NCI-H1930 (cell line): ENCODE measurements around the gene ZNF195.
"Not testable (repeated sequence)": the region's sequence is repeated elsewhere in the genome, so short reads cannot be mapped to it uniquely, and the experiment has no call there.

Source experiments
- DNase-seq, 2 experiments: peaks; one replicate each; lab custom pipeline; 2025; lab: John Stamatoyannopoulos, UW

ZNF195 gene

DNA sequence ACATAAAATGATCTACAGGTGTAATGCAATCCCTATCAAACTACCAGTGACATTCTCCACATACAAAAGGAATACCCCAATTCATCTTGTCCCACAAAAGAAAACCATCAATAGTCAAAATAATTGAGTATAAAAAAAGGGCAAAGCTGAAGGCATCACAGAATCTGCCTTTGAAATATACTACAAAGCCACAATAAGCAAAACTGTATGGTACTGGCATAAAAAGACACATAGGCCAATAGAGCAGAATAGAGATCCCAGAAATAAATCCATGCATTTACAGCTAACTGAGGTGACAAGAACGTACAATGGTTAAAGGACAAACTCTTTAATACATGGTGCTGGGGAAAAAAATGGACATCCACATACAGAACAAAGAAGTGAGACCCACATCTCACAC lies 31.8 kb downstream of the ZNF195 start:
- DNase-seq, result no peak

DNA sequence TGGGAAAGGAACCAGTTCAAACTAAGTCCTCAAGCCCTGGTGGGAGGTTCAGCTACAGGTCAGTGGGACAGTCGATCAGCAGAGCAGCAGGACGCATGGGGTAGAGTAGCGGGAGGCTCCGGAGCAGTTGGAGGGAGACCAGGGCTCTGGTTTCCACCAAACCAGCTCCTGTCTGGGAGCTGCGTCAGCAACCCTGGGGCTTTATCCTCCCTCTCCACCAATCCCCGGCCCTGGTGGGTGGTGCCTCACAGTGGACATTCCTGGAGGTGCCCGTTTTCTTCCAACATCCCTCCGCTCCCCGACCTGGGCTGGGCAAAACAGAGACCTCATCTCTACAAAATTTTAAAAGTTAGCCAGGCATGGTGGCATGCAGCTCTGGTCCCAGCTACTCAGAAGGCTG lies 32.4 kb downstream of the ZNF195 start:
- no peak for DNase-seq

DNA sequence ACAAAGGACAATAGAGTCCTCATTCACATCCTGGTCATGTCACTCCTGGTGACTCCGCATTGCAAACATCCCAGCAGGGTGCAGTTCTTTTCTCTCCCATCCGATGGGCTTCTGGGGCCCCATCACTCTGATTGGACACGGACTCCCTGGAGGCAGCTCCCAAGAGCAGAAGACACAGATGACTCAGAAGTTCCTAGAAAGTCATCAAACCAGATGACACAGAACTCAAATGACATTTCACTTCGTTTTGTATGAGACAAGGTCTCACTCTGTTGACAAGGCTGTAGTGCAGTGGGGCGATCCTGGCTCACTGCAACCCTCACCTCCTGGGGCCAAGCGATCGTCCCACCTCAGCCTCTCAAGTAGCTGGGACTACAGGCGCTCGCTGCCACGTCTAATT lies 33.2 kb downstream of the ZNF195 start:
- DNase-seq, result no peak

DNA sequence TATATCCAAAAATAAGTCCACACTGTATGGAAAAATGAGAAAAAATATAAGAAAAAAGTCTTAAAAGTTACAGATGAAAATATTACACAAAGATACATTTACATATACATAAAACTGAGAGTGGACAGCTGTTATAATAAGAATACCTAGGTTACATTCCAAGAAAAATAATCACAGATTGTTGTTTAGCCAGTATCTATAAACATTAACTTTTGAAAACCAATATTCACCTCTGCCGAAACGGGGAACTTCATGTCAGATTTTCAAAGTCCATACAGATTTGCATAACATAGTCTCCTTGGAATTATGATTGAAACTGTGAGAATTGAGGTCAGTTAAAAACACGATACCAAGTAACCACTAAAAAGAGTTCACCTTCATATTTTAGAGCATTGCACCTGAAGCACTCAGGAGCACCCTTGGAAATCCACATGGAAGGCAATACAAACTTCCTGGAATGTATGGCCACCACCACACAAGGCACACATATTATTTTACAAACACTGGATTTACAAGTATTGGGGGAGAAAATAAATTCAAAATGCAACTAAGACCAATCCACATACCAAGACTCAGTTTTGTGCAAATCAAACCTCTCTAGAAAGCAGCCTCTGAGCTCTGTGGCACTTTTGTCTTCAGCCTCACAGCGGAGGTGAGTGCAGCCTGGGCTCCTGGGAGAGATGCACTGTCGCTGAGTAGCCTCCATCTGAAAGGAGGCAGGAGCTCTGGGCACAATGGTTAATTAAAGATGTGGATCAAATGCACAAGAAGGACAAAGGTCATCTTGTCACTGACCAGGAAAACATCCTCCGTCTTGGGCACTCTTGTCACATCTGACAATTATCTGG lies 34.4 kb downstream of the ZNF195 start:
- DNase-seq, result no peak

DNA sequence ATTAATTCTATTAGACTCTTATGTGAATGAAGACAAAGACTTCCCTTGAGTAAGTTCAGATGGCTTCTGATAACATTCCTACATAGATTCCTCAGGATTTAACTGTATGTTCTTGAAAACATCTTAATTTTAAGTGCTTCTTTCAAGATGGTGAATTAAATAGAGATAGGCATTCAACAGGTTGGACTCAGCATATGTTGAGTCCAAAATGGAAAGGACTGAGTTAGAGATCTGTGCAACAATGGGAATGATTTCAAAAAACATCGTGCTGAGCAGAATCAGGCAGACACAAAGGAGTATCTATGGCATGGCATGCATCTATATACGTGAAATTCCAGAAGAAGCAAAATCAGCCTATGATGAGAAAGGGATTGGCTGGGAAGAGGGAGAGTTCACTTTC lies 36.2 kb downstream of the ZNF195 start:
- no peak for DNase-seq

DNA sequence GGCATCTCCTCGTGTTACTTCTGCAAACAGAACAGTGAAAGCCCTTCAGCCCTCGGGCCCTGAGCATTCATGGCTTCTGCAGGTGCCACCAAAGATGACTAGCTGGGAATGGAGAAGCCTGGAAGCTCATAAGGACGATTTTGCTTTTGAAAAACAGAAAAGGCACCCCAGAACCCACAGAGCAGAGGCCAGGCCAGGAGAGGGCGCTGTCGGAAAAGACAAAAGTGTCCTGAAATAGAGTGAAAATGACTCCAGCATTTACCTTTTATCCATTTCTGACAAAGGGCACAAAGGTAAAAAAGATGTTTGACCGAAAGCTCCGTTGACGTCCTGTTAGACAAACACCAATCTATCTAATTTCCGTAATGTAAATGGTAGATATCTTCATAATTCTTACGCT lies 37.6 kb downstream of the ZNF195 start:
- DNase-seq, result peak in 1 of 2 experiments; percentile 31

DNA sequence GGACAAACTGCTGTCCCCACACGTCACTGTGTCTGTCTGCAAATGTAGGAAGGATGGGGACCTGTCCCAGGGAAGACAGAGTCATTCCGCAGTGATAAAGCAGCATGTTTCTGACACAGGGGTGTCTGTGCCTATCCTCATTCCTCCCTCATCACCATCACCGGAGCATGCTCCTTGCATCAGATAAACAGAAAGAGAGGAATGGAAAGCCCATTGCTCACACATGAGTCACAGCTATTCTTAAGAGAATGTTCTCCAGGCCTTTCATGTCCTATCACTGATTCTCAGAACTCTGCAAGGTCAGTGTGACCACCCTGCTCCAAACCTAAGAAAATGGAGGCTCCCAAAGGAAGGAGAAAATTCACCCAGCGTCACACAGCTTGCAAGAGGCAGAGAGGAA lies 38.9 kb downstream of the ZNF195 start:
- DNase-seq, result no peak

DNA sequence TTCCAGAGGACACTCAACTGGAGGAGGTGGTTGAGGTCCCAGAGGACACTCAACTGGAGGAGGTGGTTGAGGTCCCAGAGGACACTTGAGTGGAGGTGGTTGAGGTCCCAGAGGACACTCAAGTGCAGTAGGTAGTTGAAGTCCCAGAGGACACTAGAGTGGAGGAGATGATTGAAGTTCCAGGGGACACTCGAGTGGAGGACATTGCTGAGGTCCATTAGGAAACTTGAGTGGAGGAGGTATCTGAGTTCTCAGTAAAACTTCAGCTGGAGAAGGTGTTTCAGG lies 39.7 kb downstream of the ZNF195 start:
- no peak for DNase-seq

DNA sequence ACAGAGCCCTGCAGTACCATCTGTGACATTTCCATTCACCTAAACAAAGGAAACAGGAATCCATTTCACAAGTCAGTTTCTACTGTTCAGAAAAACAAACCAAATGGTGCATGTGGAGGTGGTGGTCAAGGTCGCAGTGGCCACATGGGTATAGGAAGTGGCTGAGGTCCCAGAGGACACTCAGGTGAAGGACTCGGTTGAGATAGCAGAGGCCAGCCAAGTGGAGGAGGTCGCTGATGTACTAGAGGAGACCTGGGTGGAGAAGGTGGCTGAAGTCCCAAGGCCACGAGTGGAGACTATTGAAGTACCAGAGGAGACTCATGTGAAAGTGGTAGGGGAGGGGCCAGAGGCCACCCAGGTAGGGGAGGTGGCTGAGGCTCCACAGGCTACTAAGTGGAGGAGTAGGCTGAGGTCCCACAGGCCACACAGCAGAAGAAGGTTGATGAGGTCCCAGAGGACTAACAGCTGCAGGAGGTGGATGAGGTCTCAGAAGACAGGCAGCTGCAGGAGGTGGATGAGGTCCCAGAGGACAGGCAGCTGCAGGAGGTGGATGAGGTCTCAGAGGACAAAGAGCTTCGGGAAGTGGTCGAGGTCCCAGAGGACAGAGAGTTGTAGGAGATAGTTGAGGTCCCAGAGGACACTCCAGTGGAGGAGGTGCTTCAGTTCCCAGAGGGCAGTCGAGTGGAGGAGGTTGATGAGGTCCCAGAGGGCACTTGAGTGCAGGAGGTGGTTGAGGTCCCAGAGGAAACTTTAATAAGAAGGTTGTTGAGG lies 40.2 kb downstream of the ZNF195 start:
- DNase-seq, result no peak

DNA sequence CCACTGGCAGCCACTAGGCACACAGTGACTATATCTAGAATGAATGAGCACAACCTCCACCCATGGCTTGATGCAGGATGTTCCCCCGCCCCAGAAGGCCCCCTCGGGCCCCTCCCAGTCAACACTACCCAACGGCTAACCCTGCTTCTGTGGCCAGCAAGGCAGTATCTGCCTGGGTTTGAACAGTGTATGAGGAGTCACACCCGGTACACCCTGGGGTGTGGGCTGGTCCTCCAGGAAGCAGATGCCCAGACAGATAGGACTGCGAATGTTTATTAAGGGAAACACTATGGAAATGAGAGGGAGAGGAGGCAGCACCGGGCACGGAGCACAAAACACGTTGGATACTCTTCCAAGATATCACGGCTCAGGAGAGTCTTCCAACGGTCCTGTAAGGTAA lies 42.5 kb downstream of the ZNF195 start:
- DNase-seq, result not testable (repeated sequence)

DNA sequence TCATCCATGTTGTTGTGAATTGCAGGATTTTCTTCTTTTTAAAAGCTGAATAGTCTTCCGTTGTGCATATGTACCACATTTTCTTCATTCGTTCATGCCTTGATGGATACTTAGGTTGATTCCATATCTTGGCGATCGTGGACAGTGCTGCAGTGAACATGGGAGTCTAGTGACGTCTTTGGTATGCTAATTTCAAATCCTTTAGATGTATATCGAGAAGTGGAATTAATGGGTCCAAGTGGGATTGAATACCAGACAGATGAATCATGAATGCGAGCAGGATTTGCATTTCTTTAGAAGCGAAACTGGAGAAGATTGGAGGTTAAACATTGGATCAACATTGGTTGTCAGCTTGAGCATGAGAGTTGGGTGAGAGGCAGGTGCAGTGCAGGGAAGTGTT lies 45.8 kb downstream of the ZNF195 start:
- DNase-seq, result not testable (repeated sequence)

DNA sequence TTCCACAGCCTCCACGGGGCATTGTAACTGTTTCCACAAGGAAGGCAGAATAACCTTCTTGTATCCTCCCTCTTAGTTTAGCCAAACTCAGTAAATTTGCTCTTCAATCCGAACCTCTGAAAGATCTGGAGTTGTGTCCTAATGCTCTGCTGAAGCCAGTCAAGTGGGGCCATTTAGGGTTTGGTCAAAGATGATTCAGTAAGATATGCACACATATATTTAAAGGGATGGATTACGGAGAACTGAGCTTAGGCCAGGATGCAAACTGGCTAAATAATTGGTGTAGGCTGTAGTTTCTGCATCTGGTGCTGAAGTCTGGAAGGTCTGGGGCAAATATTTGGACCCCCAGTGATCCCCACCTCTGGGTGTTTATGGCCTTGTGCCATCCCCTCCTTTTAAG lies 47.9 kb downstream of the ZNF195 start:
- not testable (repeated sequence) for DNase-seq

DNA sequence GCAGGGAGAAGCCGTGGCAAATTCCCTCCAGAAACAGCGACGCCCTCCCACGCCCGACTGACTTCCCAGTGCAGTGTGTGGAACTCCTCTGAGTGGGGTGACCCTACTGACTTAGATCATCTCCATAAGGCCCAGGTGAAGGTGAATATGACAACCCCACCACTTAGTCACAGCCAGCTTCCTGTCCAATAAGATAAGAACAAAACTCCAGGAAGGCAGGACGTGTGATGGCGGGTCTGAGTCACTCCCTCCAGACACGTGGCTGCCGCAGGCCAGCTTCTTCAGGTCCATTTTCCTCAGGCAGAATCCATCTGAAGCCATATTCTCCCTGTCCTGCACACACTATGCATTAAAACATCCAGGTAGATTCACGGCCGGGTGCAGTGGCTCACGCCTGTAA lies 48.9 kb downstream of the ZNF195 start:
- DNase-seq, result not testable (repeated sequence)

DNA sequence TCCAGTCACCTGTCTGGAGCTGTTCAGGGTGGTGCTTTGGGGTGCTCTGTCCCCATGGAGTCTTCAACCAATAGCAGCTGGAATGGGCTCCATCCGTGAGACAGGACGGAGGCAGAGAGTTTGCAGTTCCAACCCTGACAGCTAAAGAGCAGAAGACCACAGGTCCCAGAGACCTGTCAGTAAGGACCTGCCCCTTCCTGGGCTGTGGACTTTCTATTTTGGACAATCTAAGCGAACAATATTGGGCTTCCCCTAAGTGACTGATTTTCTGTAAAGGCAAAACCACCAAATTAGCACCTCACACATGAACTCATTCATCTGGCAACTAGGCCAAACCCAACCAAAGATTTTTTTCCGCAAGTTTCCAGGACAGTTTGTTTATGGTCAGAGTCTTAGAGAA lies 50.4 kb downstream of the ZNF195 start:
- DNase-seq, result not testable (repeated sequence)

DNA sequence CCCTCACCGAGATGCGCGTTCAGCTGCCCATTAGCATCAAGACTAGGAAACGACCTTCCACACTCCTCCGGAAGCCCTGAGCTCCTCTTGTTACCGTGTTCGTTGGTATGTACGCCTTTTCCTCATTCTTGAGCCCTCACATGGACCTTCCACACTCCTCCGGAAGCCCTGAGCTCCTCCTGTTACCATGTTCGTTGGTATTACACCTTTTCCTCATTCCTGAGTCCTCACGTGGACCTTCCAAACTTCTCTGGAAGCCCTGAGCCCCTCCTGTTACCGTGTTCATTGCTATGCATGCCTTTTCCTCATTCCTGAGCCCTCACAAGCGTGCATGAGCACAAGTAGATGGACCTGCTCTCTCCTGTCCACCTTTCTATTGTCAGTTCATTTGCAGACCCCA lies 52.5 kb downstream of the ZNF195 start:
- DNase-seq, result not testable (repeated sequence)

DNA sequence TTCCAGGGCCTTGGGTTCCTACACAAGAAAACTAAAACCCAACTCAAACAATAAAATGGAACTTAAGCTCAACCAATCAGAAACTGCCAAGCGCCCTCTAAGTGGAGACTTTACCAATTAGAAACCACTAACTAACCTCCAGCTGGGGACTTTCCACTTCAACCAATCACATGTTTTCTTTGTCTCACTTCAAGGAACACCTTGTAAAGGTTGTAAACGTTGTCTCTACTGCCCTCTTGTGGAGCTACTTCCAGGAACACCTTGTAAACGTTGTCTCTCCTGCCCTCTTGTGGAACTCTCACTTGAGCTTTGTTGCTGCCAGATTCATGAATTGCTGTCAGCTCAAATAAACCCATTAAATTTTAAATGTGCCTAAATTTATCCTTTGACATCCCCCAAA lies 54.2 kb downstream of the ZNF195 start:
- DNase-seq, result not testable (repeated sequence)
